Mammary epithelial cell (primary cell): ENCODE data around the gene GXYLT2.

Source experiments
- EZH2 ChIP-seq: IDR thresholded peaks from 2 replicates; pipeline ENCODE4 v1.6.1; 2012; ENCODE audit warnings: low read length, inconsistent platforms, borderline replicate concordance
- TF ChIP-seq, protein P1 (sequence below), 2 donors: IDR thresholded peaks in 1 of 2; conservative IDR thresholded peaks in 1 of 2; 2 replicates each; pipeline ENCODE4 v1.5.1; 2011 to 2012; ENCODE audit warnings: inconsistent platforms in 2 of 2, low read length in 2 of 2, mild to moderate bottlenecking in 2 of 2, control low read depth in 1 of 2, low read depth in 1 of 2; ENCODE audit not compliant: insufficient read depth in 1 of 2; ENCODE audit errors: extremely low read depth in 1 of 2

- TF ChIP-seq EZH2, result no peak
- TF ChIP-seq, protein P1, sequence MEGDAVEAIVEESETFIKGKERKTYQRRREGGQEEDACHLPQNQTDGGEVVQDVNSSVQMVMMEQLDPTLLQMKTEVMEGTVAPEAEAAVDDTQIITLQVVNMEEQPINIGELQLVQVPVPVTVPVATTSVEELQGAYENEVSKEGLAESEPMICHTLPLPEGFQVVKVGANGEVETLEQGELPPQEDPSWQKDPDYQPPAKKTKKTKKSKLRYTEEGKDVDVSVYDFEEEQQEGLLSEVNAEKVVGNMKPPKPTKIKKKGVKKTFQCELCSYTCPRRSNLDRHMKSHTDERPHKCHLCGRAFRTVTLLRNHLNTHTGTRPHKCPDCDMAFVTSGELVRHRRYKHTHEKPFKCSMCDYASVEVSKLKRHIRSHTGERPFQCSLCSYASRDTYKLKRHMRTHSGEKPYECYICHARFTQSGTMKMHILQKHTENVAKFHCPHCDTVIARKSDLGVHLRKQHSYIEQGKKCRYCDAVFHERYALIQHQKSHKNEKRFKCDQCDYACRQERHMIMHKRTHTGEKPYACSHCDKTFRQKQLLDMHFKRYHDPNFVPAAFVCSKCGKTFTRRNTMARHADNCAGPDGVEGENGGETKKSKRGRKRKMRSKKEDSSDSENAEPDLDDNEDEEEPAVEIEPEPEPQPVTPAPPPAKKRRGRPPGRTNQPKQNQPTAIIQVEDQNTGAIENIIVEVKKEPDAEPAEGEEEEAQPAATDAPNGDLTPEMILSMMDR (conservative IDR thresholded peaks at IDR 0.05 in 1 of 2, IDR thresholded peaks at IDR 0.05 in 1 of 2; ENCODE audit: extremely low read depth in 1 of 2, insufficient read depth in 1 of 2, low read depth in 1 of 2, low read length in 2 of 2), result no peak
Observed at GRCh38 chr3:72862314-72863090, 25.3 kb upstream of the GXYLT2 start.
